IPS-NIHi11 (cell line): ENCODE results near the gene ARMC9.

Experiments used
- DNase-seq: peaks from one replicate; pipeline ENCODE4 v3.0.0; 2012; ENCODE audit warnings: mixed read lengths, low spot score

ARMC9 gene

DNA sequence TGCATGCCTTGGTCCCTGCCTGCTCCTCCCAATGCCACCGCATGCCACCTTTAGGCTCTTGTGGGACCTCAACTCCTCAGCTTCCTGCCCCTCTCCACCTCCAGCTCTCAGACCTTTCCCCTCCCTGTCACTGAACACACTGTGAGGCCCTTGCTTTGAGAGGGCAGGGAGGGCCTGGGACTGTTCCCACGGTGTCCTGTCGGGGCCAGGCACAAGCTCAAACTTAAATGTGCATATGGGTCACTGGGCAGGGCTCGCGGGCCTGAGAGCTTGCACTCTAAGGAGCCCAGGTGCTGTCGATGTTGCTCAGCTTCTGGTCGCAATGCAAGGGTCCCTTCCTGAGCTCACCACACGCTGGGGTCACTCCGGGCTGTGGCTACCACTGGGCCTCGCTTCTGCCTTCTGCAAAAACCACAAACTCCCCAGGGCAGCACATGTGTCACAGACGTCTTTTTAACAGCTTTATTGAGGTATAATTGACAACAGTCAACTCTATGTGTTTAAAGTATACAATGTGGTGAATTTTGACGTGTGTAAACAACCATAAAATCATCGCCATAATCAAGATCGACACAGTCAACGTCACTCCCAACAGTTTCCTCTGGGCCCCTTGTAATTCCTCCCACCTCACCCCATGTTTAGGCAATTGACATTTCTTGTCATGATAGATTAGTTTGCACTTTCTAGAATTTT lies 185.1 kb downstream of the ARMC9 start:
- DNase-seq, result no peak

DNA sequence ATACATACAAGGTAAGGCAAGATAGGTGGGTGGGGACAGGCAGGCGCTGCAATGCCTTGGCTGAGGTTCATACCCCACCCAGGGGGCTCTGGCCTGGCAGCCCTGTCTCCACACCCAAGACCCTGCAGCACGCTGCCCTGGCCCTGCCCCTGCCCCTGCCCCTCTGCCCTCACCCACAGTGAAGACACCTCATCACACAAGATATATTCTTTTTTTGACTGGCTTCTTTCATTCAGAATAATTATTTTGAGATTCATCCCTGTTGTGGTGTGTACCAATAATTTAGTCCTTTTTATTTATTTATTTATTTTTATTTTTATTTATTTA lies 185.6 kb downstream of the ARMC9 start:
- no peak for DNase-seq

DNA sequence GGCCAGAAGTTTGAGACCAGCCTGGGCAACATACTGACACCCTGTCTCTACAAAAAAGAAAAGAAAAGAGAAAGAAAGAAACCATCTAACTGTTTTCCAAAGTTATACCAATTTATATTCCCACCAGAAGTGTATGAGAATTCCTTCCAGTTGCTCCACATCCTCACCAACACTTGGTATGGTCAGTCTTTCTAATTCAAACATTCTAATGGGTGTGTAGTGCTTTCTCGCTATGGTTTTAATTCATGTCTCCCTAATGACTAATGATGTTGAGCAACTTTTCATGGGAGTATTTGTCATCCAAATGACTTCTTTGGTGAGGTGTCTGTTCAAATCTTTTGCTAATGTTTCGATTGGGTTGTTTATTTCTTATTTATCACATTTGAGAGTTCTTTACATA lies 186.5 kb downstream of the ARMC9 start:
- no peak for DNase-seq

DNA sequence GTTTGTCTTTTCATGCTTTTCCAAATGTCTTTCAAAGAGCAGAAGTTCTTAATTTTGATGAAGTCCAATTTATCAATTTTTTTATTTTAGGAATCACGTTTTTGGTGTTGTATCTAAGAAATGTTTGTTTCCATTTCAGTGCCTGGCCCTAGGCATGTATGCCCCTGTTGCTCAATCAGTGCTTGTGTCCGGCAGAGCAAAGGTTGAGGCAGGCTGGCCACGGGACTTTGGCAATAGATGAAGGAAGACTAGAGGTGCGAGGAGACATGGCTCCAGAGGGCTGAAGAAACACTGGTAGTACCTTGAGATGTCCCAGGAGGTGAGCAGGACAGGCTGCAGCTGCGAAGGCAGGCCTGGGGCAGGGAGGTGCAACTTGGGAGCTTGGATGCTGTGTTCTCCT lies 187.0 kb downstream of the ARMC9 start:
- DNase-seq, result no peak

DNA sequence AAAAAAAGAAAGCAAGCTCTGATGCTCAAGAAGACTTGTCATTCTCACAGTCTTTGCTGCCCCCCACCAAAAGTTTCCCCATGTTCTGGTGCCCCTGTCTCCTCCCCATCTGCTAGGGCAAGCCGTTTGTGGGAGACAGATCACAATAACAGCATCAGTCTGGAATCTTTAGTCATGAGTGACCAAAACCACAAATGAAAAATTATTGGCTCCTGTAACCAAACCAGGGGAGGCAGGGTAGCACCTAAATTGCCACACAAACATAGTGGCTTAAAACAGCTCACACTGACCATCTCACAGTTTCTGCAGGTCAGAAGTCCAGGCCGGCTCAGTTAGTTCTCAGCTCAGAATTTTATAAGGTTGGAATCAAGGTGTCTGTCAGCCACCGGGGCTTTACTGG lies 188.0 kb downstream of the ARMC9 start:
- DNase-seq, result no peak

DNA sequence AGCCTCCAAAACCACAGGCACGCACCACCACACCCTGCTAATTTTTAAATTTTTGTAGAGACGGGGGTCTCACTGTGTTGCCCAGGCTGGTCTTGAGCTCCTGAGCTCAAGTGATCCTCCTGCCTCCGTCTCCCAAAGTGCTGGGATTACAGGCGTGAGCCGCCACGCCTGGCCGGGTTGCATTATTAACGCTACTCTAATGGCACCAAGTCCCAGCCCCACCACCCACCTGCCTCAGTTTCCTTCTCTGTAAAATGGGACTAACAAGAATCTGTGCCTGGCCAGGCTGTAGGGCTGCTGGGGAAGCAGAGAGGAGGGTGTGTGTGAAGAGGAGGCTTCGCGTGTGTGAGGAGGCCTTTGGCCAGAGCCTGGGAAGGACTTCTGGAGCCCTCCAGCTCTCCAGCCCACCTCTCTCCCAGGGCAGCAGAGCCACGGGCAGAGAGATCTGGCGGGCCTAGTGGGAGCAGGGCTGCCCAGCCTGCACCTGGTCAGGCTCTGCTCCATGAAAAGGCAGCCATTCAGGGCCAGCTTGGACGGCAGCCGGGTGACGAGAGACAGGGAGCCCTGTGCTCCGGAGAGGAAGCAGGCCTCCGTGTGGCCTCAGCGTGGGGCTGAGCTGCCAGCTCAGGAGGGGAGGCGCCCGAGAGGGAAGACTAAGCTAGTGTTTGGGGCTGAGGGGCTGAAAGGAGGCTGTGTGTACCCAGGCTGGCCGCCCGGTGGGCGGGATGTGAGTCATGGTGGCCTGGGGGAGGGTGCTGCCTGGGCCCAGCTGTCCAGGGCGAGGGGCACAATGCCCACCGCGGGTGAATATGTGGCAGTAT lies 189.7 kb downstream of the ARMC9 start:
- DNase-seq, result no peak

DNA sequence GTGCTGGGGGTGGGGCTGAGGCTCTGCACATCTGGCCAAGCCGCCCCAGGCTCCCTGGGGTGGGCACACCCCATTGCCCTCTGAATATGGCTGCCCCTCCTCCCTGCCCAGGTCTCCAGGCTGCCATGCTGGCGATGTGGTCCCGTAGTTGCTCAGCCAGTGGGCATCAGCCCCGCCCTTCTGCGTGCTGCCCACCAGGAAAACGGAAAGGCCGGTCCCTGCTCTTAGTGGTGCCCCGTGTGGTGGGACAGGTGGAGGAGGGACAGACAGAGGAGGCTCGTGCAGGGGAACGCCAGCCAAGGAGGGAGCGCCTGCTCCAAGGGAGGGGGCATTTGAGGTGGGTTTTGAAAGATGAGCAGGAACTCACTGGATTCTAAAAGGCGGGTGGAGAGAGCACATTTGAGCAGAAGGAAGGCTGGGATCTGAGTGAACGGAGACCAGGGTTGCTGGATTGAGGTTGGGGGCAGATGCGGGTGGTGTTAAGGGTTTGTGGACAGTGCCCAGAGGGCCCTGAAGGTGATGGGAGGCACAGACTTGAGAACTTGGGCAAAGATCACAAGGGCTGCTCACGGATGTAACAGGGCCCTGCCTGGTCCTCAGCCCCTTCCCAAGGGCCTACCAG lies 190.4 kb downstream of the ARMC9 start:
- DNase-seq, result no peak

DNA sequence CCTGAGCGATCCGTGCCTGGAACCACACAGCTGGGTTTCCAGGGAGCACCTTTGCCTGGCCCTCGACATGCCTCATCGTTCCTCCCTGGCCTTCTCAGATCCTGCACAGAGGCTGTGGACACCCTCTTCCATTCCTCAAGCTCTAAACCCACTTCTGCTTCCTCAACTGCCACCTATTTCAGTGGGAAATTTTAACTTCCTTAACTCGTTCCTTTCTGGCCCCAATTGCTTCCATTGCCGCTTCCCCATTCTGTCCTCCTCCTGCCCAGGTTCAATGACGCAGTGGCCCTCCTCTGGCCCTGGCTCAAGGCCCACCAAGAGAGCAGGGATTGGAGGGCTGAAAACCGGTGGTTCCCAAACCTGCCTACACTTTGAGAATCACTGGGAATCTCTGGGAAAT lies 192.2 kb downstream of the ARMC9 start:
- DNase-seq, result no peak

DNA sequence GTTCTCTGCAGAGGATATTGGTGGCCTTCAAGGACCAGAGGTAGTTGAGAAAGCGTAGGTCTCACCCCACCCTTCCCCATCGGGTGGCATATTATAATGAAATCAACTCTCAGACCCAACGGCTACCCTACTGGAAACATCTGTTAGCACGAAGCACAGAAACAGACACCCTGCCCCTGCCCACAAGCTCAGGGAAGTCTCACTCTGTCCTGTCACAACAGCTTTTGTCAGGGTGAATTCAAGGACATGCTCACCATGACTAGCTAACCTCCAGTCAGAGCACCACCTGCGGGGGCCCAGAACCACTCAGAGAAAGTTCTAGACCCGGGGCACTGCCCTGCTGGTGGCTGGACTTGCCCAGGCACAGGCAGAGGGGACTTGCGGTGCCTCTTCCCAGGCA lies 193.6 kb downstream of the ARMC9 start:
- DNase-seq, result peak; percentile 4

DNA sequence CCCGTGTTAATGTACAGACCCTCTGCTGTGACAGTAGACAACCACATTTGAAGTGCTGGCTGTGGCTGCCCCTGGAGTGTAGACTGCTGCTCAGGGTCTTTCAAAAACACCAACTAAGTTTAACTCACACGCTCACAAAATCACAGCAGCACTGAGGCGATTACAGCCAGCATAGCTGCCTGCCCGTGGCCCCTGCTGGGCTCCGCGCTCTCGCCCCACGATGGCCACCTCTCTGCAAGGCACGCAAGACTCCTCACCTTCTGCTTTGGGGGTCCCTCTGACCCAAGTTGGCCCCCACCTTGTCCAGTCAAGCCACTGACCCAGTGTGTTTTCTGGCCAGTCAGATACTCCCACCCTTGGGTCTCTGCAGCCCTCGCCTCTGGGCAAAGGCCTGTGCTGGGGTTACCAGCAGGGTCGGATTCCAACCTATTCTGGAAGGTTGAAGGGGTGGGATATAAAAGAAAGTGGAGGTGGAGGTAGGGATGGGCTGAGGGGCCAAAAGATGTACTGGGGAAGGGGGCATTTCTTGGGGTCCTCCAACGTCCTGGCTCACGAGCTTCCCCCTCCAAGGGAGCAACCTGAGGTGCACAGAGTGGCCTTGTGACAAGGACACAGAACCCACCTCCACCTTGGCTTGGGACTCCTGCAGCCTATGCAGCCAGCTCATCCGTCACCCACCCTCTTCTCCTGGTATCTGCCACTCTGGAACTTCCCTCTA lies 194.2 kb downstream of the ARMC9 start:
- DNase-seq, result peak; percentile 4

DNA sequence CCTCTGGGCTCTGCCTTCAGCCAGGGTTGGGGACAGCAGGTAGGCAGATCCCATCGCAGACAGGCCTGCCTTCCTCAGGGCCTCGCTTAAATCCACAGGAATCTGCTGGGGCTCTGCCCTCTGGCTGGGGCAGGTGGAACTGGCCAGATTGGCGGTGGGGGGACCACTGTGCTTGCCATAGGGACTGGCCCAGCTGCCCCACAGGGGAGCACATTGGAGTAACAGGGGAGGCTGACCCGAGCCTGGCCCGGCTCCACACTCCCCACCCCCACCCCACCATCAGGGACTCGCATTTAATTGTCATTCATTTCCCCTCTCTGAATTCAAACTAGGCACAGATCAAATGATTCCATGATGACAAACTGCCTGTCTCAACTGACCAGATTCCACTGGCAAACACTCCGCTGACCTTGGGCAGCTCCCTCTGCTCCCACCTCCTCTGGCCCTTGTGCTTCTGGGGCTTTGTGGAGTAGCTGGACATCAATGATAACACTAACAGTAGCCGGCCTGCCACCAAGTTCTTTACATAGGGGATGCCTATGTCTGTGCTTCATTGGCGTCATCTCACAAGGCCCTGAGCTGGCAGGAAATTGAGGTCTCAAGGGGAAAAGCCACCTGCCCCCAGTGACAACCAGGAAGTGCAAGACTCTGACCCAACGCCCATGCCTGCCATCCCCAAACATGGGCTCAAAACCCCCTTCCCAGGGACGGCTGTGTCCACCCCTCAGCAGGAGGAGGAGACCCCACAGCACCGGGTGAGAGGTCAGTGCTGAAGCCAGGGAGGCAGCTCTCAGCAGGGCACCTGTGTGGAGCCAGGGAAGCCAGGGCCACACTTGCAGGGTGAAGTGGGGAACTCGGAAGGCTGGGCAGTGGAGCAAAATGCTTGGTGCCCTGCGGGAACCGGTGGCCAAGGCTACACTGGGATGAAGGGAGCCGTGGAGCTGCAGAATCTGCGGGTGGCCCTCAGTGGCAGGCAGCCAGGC lies 195.0 kb downstream of the ARMC9 start:
- peak; percentile 81 for DNase-seq

DNA sequence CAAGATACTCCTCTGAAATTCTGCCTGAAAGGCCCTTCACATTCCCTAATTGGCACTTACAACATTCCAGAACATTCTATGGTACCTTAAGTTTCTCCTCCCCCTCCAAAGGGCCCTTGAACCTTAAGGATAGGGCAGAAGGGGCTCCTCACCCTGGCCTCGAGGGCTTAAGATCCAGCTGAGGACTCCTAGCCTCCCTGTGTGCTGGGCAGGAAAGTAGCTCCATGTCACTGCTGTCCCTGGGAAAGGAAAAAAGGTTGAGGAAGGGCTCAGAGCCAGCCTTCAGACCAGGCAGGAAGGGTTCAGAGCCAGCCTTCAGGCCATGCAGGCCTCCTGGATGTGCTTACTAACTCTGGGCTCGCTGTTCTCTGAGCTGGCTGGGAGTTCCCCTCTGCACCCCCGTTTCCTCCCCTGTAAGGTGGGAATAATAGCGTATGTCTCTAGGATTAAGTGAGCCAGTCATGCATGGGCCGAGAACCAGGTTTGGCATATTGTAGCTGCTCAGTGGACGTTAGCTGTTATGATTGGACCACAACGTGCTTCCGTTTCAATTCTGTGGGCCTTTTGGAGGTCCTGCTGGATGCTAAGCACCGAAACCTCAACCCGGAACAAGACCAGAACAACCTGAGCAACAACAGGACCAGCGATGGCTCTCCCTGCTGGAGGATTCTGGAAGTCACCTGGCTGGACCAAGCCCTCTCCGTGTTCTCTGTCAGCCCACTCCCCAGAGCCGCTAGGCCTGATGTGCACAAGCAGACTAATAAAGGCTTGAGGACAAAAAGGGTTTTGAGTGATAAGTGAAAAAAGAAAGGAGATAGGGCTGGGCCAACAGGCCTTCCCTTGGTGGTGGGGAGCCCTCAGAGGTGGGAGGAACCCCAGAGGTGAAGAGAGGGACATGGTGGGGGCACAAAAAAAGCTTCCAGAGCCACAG lies 196.0 kb downstream of the ARMC9 start:
- DNase-seq, result peak; percentile 76

DNA sequence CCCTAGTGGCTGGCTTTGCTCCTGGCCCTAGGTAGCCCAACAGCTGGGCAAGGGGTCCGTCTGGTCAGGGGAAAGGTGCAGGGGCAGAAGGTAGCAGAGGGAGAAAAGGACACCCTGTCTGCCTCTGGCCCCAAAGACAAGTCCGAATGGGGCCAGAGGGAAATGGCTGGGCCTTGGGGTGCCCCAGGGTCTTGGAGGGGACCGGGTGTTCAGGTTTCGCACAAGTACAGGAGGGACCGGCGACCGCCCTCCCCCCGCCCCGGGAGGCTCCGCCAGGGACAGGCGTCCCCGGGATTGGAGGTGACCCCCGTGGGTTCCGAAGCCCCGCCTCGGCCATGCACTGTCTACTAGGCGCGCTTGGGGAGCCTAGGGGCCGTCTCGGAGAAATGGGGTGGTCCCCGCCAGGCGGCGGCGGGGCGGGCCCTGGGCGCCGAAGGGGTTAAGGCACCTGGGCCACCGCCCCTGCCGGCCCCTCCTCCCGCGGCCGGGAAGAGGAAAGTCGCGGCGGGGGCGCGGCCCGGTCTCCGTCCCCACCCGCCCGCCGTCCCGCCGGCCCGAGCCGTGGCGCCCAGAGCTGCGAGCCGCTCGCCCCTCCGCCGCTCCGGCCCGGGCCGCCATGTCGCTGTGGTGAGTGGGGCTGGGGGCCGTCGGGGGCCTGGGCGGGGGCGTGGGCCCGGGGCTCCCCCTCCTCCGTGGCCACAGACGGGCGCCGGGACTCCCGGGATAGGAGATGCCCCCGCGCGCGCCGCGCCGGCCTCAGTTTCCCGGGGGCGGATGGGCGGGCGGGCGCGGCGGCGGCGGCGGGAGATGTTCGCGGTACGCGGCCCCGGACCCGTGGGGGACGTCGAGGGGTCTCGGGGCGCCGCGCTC lies 197.0 kb downstream of the ARMC9 start, which contains the start of gene B3GNT7:
TSS of gene B3GNT7 (plus strand) at position 523 of the 870 bp plus-strand sequence. CDS start at position 617, 94 bp downstream.
- peak; percentile 90 for DNase-seq

DNA sequence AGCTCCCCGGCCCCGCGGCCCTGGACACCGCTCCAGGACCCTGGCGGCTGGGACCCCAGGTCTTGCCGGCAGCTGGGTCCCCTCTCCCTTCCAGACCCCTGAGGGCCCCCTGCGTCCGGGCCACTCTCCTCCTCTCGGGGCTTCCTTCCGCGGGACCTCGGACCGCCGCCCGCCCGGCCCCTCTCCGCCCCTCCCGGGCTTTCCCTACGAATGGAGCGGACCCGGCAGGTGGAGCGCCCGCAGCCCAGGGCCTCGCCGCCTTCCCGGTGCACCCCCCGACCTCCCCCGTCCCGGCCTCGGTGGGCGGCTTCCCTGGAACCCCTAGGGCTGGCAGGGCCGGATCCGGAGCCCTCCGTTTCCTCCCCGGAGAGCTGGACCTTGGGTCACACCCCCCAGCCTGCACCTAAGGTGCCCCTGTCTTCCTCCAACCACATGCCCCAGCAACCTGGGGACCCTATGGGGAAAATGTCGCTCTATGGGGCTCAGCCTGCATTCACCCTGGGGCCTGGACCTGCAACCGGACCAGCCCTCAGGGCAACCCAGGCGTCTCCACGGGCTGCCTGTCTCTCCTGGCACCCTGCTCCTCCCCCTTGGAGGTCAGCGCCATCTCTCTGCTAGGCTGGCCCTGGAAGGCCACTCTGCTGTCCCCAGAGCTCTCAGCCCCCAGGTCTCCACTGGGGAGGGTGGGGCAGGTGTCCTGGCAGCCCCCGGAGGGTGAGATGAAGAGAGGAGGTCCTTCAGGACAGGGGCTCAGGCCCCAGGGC lies 197.8 kb downstream of the ARMC9 start:
- peak; percentile 62 for DNase-seq

DNA sequence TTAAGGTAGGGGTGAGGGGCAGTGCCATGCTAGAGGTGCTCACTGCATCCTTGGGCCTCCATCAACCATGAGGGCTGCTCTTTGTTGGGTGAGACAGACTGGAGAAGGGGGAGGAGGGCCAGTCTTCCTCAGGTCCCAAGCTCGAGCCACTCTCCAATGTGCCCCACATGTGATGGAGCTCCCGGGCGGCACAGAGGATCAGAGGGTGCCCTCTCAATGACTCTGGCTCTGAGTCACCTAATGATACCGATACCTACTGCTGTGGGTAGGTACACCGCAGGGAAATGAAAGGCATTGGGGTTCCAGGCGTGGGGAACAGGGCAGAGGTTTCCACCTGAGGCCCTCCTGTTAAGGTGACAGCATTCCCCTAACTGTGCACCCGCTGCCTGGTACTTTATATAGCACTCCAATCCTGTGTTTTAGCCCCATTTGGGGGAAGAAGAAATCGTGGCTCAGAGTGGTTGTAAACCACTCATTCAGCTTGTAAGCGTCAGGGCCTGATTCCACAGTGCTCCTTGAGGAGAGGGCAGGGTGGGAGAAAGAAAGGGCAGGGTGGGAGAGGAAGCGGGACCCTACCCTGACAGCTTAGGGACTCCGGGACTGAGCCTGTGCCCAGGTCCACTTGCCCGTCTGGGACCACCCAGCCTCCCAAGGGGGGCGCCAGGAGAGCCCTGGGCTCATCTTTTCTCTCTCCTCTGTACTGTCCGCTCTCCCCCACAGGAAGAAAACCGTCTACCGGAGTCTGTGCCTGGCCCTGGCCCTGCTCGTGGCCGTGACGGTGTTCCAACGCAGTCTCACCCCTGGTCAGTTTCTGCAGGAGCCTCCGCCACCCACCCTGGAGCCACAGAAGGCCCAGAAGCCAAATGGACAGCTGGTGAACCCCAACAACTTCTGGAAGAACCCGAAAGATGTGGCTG lies 198.8 kb downstream of the ARMC9 start:
- peak; percentile 6 for DNase-seq

DNA sequence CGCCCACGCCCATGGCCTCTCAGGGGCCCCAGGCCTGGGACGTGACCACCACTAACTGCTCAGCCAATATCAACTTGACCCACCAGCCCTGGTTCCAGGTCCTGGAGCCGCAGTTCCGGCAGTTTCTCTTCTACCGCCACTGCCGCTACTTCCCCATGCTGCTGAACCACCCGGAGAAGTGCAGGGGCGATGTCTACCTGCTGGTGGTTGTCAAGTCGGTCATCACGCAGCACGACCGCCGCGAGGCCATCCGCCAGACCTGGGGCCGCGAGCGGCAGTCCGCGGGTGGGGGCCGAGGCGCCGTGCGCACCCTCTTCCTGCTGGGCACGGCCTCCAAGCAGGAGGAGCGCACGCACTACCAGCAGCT lies 199.5 kb downstream of the ARMC9 start:
- peak; percentile 2 for DNase-seq

DNA sequence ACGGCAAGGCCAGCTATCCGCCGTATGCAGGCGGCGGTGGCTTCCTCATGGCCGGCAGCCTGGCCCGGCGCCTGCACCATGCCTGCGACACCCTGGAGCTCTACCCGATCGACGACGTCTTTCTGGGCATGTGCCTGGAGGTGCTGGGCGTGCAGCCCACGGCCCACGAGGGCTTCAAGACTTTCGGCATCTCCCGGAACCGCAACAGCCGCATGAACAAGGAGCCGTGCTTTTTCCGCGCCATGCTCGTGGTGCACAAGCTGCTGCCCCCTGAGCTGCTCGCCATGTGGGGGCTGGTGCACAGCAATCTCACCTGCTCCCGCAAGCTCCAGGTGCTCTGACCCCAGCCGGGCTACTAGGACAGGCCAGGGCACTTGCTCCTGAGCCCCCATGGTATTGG lies 200.2 kb downstream of the ARMC9 start:
- DNase-seq, result no peak
